ENCODE measurements around the gene YPEL2. TPM values are rescaled to one million over a fixed set of nuclear protein-coding genes. Genes with fewer than 3 reads are reported as not detected.

YPEL2 gene
- total RNA-seq, 2 experiments from 2014 or later: 24.0 to 25.3 TPM

DNA sequence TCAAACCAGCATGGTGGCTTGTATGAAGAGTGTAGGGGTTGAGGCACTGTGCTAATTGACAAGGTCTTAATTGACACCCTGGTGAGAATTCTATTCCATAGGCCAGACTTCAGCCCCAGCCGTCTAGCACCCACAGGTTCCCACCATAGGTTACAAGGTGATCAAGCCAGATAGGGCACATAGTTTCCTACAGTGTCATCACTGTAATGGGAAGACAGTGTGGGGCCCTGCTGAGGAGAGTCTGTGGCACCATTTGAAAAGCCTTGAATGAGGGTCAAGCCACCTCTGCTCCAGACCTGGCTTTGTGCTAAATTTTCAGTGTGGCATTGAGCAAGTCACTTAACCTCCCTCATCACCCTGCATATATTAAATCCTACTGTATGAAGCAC lies 36.2 kb downstream of the YPEL2 start:
- no peak for DNase-seq

GRCh38 chr17:59368218-59368857 lies 36.9 kb downstream of the YPEL2 start:
- POLR2A ChIA-PET: interaction anchor here (1.2 to 1.4 kb wide), 2 partner anchors 34 to 47 kb away, joined by 3 read pairs; no protein-coding TSS in a partner anchor
- no peaks in the 10 kb centered on the region for H3K27me3 Mint-ChIP-seq
- peaks cover 62% of the 10 kb centered on the region for H3K4me1 Mint-ChIP-seq
- H3K27ac Mint-ChIP-seq: no peak overlapping the region
- no peak overlapping the region for H3K4me3 Mint-ChIP-seq
- H3K9me3 Mint-ChIP-seq: no peaks in the 10 kb centered on the region
- ATAC-seq (ENCODE audit: low read depth) (no peak), DNase-seq (no peak)
- H3K36me3 Mint-ChIP-seq: peaks cover 14% of the 10 kb centered on the region

More for the DNA sequence above, 36.2 kb downstream of the YPEL2 start:
- Mint-ChIP-seq H3K27me3 (no peaks in the 10 kb centered on the region), H3K4me3 (no peak overlapping the region), H3K27ac (no peak overlapping the region), H3K36me3 (peaks cover 14% of the 10 kb centered on the region), H3K4me1 (peaks cover 59% of the 10 kb centered on the region), H3K9me3 (no peaks in the 10 kb centered on the region)
- POLR2A ChIA-PET: no interaction called here
- no peak for ATAC-seq (ENCODE audit: low read depth)

DNA sequence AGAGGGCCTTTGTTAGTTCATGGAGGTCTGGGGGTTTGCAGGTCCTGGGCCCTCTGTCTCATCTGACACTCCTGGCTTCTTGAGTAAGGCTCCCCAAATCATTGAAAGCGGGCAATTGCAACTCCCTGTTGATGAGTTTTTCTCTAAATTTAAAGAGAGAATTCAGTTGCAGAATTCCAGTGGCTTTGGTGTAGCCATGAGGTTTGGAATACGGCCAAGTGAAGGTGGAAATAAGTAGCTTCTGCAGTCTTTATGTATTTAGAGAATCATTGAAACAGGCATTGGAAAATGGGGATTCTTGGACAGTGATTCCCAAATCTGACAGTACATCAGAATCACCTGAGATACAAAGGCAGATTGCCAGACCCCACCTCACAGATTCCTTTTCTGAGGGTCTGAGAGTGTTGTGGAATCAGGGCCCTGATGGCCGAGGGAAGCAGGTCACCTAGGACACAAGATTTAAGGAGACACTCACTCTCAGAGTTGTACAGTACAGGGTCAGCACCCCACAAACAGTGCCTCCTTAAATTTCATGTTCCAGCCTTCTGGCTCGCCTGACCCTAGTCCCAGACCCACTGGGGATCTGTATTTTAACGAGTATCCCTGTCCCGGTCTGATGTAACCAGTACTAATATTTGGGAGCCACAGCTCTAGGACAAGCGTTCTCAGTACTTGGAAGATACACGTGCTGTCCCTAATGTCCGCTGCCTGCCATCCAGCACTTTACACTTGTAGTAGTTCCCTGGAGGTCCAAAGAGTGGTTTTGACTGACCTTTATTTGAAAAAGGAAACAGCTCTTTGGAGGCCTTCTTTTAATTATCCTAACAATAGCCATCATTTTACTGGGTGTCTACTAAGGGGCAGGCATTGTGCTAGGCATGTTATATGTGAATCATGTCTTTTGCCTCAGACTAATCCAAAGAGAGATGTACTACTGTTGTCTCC lies 37.8 kb downstream of the YPEL2 start:
- Mint-ChIP-seq H3K27ac (no peak overlapping the region), H3K4me1 (peaks cover 63% of the 10 kb centered on the region), H3K9me3 (no peaks in the 10 kb centered on the region), H3K4me3 (no peak overlapping the region), H3K27me3 (no peaks in the 10 kb centered on the region), H3K36me3 (peaks cover 9% of the 10 kb centered on the region)
- DNase-seq: no peak
- ATAC-seq (ENCODE audit: low read depth): no peak
- POLR2A ChIA-PET: interaction anchor here (0.5 to 4.5 kb wide), 4 partner anchors 7 to 46 kb away, joined by 3 to 21 read pairs (median 3); no protein-coding TSS in a partner anchor

DNA sequence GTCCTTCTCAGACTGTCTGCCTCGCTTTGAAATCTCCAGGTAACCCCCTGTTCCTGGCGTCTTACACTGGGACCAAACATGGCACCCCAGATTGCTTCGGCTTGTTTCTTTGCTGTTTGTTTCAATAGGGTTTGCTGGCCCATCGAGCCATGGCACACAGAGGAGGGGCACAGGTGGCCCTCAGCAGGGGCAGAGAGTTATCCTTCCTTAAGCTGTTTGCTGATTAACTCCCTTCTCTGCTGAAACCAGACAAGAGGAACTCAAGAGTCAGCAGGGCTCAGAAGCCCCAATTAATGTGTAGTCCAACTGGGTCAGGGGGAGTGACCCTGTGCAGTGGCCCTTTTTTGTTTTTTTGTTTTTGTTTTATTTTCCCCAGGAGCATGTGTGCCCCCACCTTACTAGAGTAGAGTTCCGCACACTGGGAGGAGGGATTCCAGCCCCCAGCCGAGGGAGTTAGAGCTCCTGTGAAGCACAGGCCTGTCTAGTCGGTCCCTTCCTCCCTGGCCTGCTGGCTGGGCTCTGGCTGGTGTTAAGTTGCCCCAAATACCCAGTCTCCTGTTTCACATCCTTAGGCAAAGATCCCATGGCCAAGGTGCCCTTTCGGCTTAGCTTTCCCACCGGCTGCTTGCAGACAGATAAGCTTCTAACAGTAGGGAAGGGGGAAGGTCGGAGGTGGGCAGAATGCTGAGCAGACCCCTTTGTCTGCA lies 39.3 kb downstream of the YPEL2 start:
- H3K4me1 Mint-ChIP-seq: peaks cover 64% of the 10 kb centered on the region
- no peak overlapping the region for H3K4me3 Mint-ChIP-seq
- no peaks in the 10 kb centered on the region for H3K27me3 Mint-ChIP-seq
- peak overlapping the region; percentile 59 for H3K27ac Mint-ChIP-seq
- ATAC-seq (ENCODE audit: low read depth): no peak
- peaks cover 12% of the 10 kb centered on the region for H3K36me3 Mint-ChIP-seq
- POLR2A ChIA-PET: interaction anchor here (4.5 kb wide), 1 partner anchor 8 kb away, joined by 21 read pairs; no protein-coding TSS in a partner anchor
- H3K9me3 Mint-ChIP-seq: no peaks in the 10 kb centered on the region
- DNase-seq: no peak

DNA sequence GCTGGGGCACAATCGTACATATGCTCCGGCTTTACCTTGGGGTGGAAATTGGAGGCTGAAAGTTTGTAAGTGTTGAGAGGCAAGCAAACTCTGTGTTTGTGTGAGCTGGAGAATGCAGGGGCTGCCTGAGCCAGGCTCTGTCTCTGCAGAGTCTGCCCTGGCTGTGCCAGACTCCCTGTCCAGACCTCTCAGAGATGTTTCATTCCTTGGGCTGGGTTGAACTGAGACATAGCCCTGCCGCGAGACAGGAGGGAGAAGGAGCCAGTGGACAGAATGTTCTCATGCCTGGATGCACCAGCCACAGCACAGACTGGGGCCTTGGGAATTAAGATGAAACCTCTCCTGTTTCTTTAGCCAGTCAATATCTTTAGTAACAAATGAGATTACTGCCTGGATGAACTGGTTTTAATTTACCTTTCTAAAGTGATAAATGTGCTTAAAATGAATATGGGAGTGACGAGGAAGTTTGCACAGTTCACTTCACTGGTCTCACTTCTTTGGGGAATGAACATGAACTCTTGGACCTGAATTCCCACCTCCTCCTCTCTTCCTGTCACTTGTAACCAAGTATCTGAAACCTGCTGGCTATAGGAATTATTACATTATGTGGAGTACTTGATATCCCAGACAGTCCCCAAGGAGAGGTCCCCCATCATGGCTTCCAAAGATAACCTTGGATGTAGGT lies 40.1 kb downstream of the YPEL2 start:
- Mint-ChIP-seq H3K36me3 (peaks cover 13% of the 10 kb centered on the region), H3K4me3 (no peak overlapping the region), H3K27ac (peak overlapping the region; percentile 63), H3K4me1 (peaks cover 62% of the 10 kb centered on the region), H3K9me3 (no peaks in the 10 kb centered on the region), H3K27me3 (no peaks in the 10 kb centered on the region)
- no peak for DNase-seq
- ATAC-seq (ENCODE audit: low read depth): no peak
- POLR2A ChIA-PET: interaction anchor here (4.5 kb wide), 1 partner anchor 9 kb away, joined by 21 read pairs; no protein-coding TSS in a partner anchor

GRCh38 chr17:59372138-59372751 lies 40.8 kb downstream of the YPEL2 start:
- H3K4me3 Mint-ChIP-seq: peak overlapping the region; percentile 13
- H3K27me3 Mint-ChIP-seq: no peaks in the 10 kb centered on the region
- H3K9me3 Mint-ChIP-seq: no peaks in the 10 kb centered on the region
- POLR2A ChIA-PET: interaction anchor here (1.8 to 4.5 kb wide), 2 partner anchors 8 to 10 kb away, joined by 7 to 21 read pairs; no protein-coding TSS in a partner anchor
- ATAC-seq (ENCODE audit: low read depth) (peak; percentile 28), DNase-seq (no peak)
- peaks cover 57% of the 10 kb centered on the region for H3K4me1 Mint-ChIP-seq
- peaks cover 13% of the 10 kb centered on the region for H3K36me3 Mint-ChIP-seq
- H3K27ac Mint-ChIP-seq: peak overlapping the region; percentile 63

DNA sequence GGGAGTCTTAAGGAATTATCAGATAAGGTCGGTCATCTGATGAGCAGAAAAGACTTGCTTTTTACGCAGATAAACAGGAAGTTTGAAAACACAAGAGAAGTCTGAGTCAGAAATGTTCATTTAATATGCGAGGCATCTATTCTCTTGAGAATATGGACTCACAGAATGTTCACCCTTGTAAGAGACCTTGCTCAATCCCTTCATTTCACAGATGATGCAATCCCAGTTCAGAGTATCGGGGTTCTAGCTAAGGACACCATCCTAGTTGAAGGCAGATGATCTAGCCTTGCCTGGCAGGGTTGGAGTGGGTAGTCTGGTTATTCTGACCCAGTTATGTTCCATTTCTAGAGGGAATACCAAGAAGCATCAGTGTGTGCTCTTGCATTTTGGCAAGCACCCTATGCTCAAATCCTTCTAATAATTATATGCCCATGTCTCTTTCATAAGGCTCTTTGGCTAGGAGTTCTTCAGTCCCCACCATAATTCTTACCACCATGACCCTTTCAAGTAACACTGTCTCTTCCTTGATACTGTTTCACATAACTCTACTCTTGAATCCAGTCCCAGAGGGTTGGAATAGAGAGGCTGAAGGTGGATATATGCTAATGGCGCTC lies 42.5 kb downstream of the YPEL2 start:
- DNase-seq (no peak), ATAC-seq (ENCODE audit: low read depth) (peak; percentile 21)
- Mint-ChIP-seq H3K27me3 (no peaks in the 10 kb centered on the region), H3K36me3 (peaks cover 19% of the 10 kb centered on the region), H3K9me3 (no peaks in the 10 kb centered on the region), H3K27ac (peak overlapping the region; percentile 85), H3K4me3 (peak overlapping the region; percentile 55), H3K4me1 (peaks cover 51% of the 10 kb centered on the region)
- POLR2A ChIA-PET: interaction anchor here (1.3 to 4.5 kb wide), 3 partner anchors 9 to 14 kb away, joined by 5 to 21 read pairs (median 7); no protein-coding TSS in a partner anchor

GRCh38 chr17:59374612-59375011 lies 43.2 kb downstream of the YPEL2 start:
- H3K4me1 Mint-ChIP-seq: peaks cover 51% of the 10 kb centered on the region
- H3K27me3 Mint-ChIP-seq: no peaks in the 10 kb centered on the region
- H3K36me3 Mint-ChIP-seq: peaks cover 19% of the 10 kb centered on the region
- H3K4me3 Mint-ChIP-seq: peak overlapping the region; percentile 44
- POLR2A ChIA-PET: interaction anchor here (0.6 to 0.7 kb wide), 2 partner anchors 12 to 244 kb away, joined by 3 read pairs; no protein-coding TSS in a partner anchor
- no peak for ATAC-seq (ENCODE audit: low read depth)
- no peak for DNase-seq
- no peaks in the 10 kb centered on the region for H3K9me3 Mint-ChIP-seq
- peak overlapping the region; percentile 85 for H3K27ac Mint-ChIP-seq

GRCh38 chr17:59375857-59376256 lies 44.4 kb downstream of the YPEL2 start:
- H3K4me1 Mint-ChIP-seq: peaks cover 53% of the 10 kb centered on the region
- DNase-seq (no peak), ATAC-seq (ENCODE audit: low read depth) (no peak)
- peak overlapping the region; percentile 4 for H3K4me3 Mint-ChIP-seq
- H3K27me3 Mint-ChIP-seq: no peaks in the 10 kb centered on the region
- H3K9me3 Mint-ChIP-seq: no peaks in the 10 kb centered on the region
- POLR2A ChIA-PET: interaction anchor here (0.6 to 1.1 kb wide), 3 partner anchors 10 to 51 kb away, joined by 3 to 5 read pairs (median 4); no protein-coding TSS in a partner anchor
- peaks cover 23% of the 10 kb centered on the region for H3K36me3 Mint-ChIP-seq
- H3K27ac Mint-ChIP-seq: no peak overlapping the region

- Mint-ChIP-seq H3K27me3 (no peaks in the 10 kb centered on the region), H3K36me3 (peaks cover 21% of the 10 kb centered on the region), H3K27ac (peak overlapping the region; percentile 72), H3K4me3 (no peak overlapping the region), H3K9me3 (no peaks in the 10 kb centered on the region), H3K4me1 (peaks cover 53% of the 10 kb centered on the region)
- DNase-seq: no peak
- POLR2A ChIA-PET: interaction anchor here (1.6 kb wide), 1 partner anchor 14 kb away, joined by 4 read pairs; no protein-coding TSS in a partner anchor
- ATAC-seq (ENCODE audit: low read depth): no peak
Observed at GRCh38 chr17:59376506-59376905, 45.1 kb downstream of the YPEL2 start.

DNA sequence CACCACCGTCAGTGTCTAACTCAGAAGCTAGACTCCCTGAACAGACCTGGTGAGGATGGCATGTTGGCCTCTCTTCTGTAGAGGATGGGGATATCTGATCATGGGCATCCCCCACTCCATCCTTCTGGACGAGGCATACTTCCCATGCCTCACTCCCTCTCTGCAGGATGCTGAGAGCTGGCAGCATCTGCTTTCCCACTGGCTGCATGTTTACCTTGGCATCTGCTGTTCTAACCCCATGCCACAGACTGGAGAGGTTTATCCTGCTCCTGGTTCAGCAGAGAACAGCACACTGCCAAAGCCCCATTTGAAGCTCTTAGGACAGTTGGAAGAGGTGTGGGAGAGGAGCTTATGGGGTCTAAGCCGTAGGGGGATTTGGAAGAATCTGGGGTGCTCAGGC lies 46.0 kb downstream of the YPEL2 start:
- no peaks in the 10 kb centered on the region for H3K9me3 Mint-ChIP-seq
- peaks cover 21% of the 10 kb centered on the region for H3K36me3 Mint-ChIP-seq
- no peak overlapping the region for H3K4me3 Mint-ChIP-seq
- no peak overlapping the region for H3K27ac Mint-ChIP-seq
- H3K27me3 Mint-ChIP-seq: no peaks in the 10 kb centered on the region
- POLR2A ChIA-PET: interaction anchor here (1.2 to 1.6 kb wide), 2 partner anchors 12 to 15 kb away, joined by 3 to 4 read pairs; no protein-coding TSS in a partner anchor
- ATAC-seq (ENCODE audit: low read depth) (no peak), DNase-seq (no peak)
- peaks cover 50% of the 10 kb centered on the region for H3K4me1 Mint-ChIP-seq

GRCh38 chr17:59378675-59379074 lies 47.2 kb downstream of the YPEL2 start:
- Mint-ChIP-seq H3K27me3 (no peaks in the 10 kb centered on the region), H3K9me3 (no peaks in the 10 kb centered on the region), H3K36me3 (peaks cover 21% of the 10 kb centered on the region), H3K27ac (no peak overlapping the region), H3K4me3 (no peak overlapping the region), H3K4me1 (peaks cover 38% of the 10 kb centered on the region)
- POLR2A ChIA-PET: no interaction called here
- DNase-seq (no peak), ATAC-seq (ENCODE audit: low read depth) (no peak)

All from activated naive CD8-positive, alpha-beta T cell treated with anti-CD3 and anti-CD28 coated beads, Interleukin-2, amount 10 ng/mL, durations not matched to agents 7 days and 5 days (primary cell).